Cardiac septum (tissue), 1 donor: Measurements from ENCODE around the gene TMEM132E. TPM values are rescaled to one million over a fixed set of nuclear protein-coding genes. Genes with fewer than 3 reads are reported as not detected.

ENCODE experiments used
- DNase-seq: peaks from one replicate; pipeline ENCODE4 v3.0.0-alpha.2; 2020; ENCODE audit warnings: low spot score
- intact Hi-C: fragments of 100-400 bp; cut with DNase I; formaldehyde crosslinking; loops from one replicate; pipeline ENCODE4 v1.14.0; 2022
- total RNA-seq: library from RNA; stranded (reverse); fragmentation: NEBNext Ultra II Directional; extraction: Animal tissue kit (Norgen Biotek cat#: 25700); gene quantifications from one replicate; pipeline ENCODE4 v1.2.1, GENCODE V29; 2021
- donor health status: DM: no; HTN: no; CAD: no.

The TMEM132E gene
- total RNA-seq, 1 donor from 2014 or later: 0.43 TPM

DNA sequence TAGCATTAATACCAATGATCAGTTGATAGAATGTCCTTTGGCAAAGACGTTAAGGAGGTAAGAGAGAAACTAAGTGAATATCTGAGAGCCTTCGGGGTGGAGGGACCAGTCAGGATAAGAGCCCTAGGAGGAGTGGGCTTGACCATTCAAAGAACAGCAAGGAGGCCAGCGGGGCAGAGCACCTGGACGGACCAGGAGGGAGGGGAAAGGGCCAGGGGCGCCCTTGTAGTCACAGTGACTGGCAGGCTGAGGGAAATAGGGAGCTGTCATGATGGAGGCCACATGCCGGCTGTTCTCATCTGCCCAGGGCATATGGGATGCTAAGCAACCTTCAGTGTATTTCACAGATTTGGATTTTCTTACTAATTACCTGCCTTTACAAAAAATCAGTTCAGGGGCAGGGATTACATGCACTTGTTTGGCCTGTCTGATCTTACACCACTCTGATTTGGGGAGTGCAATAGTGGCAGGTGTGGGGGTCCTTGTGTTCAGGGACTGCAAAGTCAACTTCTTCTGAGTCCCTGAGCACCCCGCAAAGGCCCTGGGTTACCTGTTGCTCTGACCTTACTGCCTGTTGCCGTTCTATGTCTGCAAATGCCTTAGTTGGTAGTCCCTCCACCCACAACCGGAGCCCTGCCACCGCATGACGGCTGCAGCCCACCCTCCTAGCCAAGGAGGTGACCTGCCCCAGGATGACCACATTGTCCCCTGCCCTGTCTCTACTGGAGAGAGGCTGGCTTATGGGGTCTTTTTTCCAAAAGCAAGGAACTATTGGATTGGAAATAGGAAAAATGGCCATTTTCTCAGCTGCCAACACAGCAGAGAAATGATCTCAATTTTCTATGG, 10.0 kb downstream of the TMEM132E start:
- intact Hi-C loops: no loop called here
- no peak for DNase-seq

DNA sequence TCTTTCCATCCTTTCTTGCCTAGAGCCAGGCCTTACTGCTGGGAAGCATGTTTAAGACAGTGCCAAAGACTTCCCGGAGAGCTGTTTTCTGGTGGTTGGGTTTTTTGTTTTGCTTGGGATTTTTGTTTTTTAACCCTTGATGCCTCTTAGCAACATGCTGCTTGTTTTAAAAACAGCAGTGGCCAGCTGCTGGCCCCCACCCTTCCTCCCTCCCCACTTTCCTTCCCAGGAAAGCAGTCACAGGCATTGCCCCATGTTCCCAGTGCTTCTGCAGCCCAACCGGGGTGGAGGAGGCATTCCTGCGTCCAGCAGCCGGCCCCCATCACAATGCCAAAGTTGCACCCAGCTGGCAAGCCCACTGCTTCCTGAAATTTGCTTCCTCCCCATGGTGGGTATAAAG, 12.6 kb downstream of the TMEM132E start:
- intact Hi-C loops: no loop called here

DNA sequence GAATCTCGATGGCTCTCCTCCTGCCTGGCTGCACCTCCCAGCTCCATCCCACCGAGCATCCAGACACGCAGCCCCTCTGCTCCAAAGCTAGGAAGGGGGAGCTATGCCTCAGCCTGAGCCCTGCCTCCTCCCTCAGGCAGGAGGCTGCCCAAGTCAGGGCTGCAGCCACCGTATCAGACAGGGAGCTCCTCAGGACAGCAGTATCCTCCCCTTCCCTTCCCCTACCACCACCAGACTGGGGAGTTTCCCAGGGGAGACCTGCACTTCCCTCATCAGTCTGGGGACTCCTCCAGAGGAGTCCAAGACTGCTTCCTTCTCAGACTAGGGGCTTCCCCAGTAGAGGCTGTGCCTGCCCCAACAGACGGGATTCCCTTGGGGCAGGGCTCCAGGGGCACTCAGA, 17.5 kb downstream of the TMEM132E start:
- no peak for DNase-seq
- intact Hi-C loops: no loop called here

More for the DNA sequence above, 12.6 kb downstream of the TMEM132E start:
- DNase-seq: no peak

DNA sequence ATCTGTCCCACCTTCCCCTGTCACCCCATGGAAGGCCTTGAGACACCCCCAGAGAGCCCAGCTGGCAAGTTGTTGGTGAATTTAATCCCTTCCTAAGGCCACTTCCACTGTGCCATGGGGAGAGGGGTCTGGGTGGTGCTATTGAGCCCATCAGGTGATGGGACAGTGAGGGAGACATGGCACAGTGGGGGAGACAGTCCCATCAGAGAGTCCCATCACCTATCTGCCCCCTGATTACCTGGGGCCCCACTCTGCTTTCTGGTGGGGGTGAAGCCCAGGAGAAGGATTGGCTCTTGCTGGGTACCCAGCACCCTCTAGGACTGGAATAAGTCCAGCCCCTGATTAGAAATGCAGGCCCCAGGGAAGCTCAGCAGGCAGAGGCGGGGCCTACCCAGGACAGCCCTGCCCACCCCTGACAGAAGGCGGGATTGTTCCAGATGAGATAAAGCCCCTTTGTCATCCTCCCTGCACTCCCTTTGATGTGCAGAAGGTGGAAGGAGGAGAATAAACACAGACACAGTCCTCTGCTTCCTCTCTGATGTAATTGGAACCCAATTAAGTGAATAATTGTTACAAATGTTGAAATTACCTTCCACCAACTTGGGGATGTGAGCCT, 18.9 kb downstream of the TMEM132E start:
- intact Hi-C loops: no loop called here
- DNase-seq: no peak

DNA sequence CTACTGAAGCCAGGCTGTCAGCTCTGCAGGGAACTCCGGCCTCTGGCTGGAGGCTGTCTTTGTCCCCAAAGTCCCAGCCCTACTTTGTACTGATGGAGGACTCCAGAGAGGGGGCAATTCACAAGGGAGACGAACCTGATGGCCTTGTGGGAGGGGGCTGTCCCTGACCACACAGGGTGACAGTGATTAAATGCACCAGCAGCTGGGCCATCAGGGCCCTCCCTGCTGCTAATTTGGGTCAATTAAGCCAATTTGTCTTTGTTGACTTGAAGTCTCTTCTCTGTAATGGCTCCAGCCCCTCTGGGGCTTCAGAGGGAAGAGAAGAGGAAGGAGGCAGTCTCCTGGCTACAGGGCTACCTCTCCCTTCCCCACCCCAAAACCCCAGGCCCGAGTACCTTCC, 22.0 kb downstream of the TMEM132E start:
- no peak for DNase-seq
- intact Hi-C loops: no loop called here

DNA sequence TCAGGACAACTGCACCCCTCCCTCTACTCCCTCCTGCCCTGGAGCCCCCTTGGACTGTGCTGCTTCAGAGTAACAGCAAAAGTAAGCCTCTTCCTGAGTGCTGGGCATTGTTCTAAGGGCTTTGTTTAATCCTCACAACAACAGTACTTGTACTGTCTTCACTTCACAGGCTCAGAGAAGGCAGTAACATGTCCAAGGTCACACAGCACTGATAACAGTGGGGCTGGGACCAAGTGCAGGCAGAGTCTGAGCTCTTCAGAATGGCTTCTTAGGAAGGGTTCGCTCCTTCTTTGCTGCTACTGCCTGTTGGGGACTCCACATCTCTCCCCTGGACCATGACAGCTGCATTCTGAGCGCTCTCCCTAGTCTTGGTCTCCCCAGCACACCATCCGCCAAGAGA, 24.6 kb downstream of the TMEM132E start:
- intact Hi-C loops: no loop called here
- no peak for DNase-seq

DNA sequence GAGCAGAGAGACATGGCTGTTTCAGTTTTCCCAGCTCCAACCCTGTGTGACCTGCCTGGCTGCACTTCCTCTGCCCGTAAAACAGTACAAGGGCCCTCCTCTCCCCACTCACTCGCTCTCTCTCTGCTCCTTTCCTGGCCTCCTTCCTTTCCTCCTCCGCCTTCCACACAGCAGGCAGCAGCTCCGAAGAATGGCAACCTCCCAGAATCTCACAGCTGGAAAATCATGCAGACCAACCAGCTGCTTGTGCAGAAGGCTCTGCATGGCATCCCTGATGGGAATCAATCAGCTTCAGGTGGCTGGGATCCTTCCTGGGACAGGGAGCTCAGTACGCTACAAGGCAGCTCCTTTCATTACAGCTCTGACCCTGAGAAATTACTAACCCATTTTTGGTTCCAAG, 27.4 kb downstream of the TMEM132E start:
- no peak for DNase-seq
- intact Hi-C loops: no loop called here

DNA sequence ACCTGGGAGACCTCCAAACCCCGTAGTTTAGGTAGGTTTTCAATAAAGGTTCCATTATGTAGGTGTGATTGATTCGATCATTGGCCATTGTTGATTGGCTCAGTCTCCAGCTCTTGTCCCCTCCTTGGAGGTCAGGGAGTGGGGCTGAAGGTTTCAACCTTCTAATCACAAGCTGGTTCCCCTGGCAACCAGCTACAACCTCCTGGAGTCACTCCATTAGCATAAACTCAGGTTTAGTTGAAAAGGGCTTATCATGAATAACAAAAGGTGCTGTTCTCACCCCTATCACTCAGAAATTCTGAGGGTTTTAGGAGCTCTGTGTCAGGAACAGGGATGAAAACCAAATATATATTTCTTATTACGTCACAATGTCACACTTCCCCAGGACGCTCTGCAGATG, 28.5 kb downstream of the TMEM132E start:
- intact Hi-C loops: no loop called here
- no peak for DNase-seq

DNA sequence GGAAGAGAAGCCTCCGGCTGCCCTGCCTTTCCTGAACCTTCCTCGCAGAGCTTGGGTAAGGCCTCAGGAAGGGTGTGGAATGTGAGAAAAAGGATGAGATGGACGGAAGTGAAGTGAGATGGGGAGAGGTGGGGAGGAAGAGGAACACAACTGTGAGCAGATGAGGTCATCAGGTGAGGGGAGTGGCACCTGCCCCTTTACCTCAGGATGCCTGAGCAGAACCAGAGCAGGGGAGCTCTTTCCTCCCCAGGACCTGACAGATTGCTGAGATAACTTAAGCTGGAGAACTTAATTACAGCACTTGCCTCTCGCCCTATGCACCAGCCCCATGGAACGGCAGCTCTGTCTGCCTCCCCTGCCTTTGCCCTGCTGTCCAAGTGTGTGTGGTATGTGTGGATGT, 29.8 kb downstream of the TMEM132E start:
- no peak for DNase-seq
- intact Hi-C loops: no loop called here

DNA sequence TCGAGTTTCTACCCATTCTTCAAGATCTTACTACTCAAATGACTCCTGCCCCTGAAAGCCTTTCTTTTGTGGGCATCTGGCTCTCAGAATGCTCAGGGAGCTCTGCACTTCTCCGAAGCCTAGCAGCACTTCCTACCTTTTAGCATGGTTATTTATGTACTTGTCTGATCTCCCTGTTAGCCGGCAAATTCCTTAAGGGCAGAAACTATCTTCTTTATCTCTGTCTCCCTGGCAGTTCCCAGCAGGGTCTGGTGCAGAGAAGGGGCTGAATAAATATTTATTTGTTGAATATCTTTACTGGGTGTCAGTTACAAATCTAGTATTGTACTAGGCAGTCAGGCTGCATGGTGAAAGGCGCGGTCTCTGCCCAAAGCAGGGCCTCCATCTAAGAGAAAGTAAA, 30.7 kb downstream of the TMEM132E start:
- intact Hi-C loops: no loop called here
- no peak for DNase-seq

DNA sequence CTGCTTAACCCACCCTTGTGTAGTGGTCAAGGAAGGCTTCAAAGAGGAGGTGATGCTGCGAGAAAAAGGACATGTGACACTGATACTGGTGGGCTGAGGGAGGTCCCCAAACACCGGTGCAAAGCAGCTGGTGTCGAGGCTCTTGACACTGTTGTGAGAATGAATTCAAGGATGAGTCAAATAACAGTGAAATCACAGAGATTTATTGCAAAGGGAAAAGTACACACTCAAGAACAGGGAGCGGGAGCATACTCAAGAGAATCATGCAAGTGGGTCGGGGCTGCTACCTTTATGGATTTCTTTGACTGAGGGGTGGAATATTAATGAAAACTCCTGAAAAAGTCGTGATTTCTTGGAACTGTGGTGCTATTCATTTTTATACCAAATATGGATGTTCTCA, 31.1 kb downstream of the TMEM132E start:
- DNase-seq: no peak
- intact Hi-C loops: no loop called here

DNA sequence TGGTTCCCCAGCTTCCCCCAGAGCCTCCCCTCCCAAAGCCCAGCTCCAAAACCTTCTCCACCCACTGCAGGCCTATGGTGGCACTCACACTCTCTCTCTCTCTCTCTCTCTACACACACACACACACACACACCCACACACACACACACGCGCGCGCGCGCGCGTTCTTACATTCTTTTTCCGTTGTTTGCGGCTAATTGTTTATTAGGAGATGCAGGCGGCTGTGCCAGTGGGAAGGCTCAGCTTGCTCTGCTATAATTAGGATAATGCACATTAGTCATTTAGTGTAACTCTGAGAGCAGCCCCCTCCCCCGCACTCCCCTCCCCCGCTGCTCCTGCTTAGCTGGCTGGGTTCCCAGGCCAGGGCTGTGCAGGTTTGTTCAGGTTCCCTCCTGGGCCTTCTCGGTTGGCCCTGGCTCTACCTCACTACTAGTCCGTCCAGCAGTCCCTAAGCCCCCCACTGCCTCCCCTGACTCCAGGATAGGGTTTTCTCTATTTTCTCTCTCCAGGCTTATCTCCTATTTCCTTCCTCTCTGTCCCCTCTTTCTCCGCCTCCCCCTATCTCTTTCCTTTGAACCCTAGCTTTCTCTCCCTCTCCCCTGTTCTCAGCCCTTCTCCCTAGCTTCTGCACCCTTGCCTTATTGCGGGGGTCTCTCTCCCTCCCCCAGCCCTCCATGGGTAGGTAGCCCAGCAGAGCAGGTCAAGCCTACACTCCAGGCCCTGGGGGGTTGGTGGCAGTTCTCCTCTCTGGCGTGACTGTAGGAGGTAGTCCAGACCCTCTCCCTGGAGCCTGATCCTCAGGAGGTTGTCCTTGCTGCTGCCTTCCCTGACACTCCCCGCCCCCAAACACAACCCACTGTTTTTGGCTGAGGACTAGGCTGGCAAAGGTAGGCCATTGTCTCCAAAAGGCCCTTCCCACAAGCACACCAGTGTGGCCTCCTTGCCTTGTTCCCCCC, 34.0 kb downstream of the TMEM132E start:
- intact Hi-C loops: no loop called here
- DNase-seq: no peak

DNA sequence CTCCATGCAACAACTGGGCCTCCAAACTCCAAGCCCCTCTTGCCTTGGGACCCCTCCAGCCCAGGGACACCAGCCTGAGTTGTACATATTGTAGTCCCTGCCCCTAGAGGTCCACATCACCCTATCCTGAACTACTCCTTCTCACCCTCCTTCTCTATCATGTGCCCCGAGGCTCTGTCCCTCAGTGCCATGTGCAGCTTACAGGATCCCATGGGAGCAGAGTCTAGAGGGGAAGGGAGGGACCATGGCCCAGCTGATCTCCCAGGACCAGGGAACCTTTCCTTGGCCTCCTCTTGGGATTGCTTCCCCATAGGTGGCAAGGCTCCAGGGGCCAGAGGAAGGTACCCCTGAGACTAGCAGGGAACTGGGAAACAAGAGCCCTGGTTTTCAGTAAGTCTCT, 35.3 kb downstream of the TMEM132E start:
- intact Hi-C loops: no loop called here
- DNase-seq: no peak

DNA sequence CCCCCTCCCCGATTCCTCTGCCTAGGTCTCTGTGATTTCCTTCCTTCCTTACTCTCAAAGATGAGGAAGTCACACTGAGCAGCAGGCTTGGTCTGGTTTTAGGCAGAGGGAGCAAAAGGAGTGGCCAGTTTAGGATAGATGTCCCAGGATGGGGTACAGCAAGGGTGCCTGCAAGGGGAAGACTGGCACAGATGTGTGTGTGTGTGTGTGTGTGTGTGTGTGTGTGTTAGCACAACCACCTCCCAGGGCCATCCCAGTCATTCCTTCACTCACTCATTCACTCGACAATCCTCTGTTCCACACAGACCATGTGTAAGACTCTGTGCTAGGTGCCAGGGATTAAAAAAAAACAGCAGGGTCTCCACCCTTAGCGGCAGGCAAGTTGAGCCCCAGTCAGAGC, 35.9 kb downstream of the TMEM132E start:
- intact Hi-C loops: no loop called here
- DNase-seq: no peak

DNA sequence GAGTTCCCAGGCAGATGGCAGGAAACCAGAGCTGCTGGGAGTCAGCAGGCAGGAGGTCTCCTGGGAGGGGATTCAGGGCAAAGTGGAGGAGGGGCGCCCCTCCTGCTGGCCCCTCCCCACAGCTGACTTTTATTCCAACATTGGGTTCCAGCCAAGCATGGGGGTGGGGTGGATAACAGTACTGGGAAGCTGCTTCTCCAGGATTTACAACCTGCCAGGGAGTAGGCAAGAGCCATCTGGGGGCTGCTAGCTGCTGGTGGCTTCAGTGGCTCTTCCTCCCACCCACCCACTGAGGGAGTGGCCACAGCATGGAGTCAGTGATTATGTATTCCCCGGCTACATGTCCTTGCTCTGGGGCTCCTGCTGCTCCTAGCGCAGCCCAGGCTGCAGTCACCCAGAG, 36.8 kb downstream of the TMEM132E start:
- intact Hi-C loops: no loop called here
- no peak for DNase-seq

DNA sequence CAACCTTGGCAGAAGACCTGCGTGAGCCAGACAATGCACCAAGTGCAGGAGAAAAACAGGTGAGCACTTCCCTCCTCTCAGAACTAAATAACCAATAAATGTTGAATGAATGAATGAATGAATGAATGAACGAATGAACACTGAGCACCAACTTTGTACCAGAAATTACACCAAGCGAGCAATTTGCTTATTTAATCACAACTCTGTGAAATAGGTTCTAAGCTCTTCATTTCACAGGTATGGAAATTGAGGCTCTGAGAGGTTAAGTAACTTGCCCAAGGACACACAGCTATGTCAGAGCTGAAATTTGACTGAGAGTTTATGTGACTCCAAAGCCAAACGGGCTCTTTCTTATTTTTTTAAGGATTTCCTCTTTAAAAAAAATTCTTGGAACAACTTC, 38.0 kb downstream of the TMEM132E start:
- DNase-seq: no peak
- intact Hi-C loops: no loop called here

DNA sequence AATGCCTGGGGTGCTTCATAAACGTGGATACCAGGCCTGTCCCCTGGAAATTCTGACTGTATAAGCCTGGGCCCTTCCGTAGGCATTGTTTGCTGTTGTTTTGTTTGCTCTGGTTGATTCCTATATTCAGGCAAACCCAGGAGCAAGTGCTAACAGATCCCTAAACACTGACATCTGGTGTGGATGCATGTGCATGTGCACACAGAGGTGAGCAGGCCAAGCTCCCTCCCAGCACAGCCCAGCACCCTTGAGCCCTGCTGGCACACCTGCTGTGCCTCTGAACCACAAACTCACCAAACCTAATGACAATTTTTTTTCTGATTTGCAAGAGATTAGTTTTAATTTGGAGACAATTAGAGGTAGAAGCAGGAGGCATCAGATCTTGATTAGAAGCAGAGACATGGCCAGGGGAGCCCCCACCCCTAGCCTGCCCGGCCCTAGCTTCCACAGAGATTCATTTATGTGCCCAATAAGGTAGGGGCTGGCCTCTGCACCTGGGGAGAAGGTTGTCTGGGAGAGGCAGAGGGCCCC, 40.4 kb downstream of the TMEM132E start:
- DNase-seq: no peak
- intact Hi-C loops: no loop called here

DNA sequence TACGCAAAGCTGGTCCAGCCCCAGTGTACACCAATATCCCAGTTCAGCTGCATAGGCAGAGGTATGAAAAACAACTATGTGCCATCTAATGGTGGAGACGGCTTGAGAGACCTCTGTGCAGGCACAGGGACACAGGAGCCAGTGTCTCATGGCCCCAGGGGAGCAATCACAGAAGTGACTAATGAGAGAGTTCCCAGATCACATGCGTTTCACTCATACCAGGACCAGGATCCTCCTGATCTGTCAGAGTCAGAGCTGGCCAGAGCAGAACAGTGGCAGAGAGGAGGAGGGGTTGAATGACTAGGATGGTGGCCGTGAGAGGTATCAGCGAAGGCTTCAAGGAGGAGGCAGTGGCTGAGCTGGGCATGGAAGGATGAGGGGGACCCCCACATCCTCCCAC, 41.1 kb downstream of the TMEM132E start:
- no peak for DNase-seq
- intact Hi-C loops: no loop called here

DNA sequence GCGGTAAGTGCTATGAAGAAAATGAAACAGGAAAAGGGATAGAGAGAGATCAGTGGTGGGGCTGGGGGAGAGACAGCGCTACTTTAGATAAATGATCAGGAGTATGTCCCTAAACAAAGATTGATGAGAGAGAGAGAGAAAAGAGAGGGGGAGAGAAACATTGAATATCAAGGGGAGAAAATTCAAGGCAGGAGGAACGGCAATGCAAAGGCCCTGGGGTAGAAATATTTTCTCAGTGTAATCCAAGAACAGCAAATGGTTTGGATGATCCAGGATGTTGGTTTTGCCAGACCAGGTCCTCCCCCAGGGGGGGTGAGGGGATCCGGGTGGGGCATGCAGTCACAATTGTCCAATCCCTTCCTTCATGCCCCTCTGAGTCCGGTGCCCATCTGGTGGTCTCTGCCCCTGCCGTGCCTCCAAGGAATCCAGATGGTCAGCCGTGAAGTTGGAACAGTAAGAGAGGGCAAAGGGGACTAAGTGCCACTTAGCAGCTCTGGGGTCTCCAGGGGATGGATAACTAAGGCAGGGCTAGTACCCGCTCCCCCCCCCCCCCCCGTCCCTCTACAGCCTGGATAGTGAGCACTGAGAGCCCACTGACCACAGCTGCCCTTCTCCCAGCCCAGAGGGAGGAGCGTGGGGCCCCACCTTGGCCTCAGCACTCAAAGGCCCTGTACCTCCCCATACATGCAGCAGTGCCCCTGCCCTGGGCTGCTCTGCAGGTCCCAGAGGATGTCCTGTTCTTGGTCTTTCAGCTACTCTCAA, 43.7 kb downstream of the TMEM132E start:
- no peak for DNase-seq
- intact Hi-C loops: no loop called here
